K562 (cell line): ENCODE results near the gene CERS3. TPM values are rescaled to one million over a fixed set of nuclear protein-coding genes. Genes with fewer than 3 reads are reported as not detected.

ENCODE experiments used
- ATAC-seq: fragments of 200-7000 bp; cut with Tn5 transposase; 3 replicates; pipeline ENCODE4 v1.9.1; 2020; ENCODE audit warnings: moderate library complexity
- BruUV-seq: library from RNA; stranded (reverse); fragments of 400-500 nt; replicated peaks from 2 replicates; lab custom pipeline; 2021; lab: Mats Ljungman, UMichigan
- CTCF ChIA-PET: fragments of 300-600 bp; formaldehyde crosslinking; extraction: SDS; loops from one replicate; lab custom pipeline; 2021; ENCODE audit warnings: low intra/inter-chr PET ratio; lab: Yijun Ruan, JAX
- POLR2A ChIA-PET: fragments of 300-600, 350-650 bp; sonication (Branson Sonifier 250); formaldehyde crosslinking; extraction: SDS; loops from one replicate; lab custom pipeline; 2021; ENCODE audit warnings: antibody characterized with exemption, inconsistent platforms; lab: Yijun Ruan, JAX
- DNase-seq, 4 experiments: peaks; one replicate each; pipeline versions ENCODE4 v3.0.0 to v3.0.0-alpha.2; 2011 to 2018; ENCODE audit warnings: low spot score in 3 of 4, mixed read lengths in 3 of 4; ENCODE audit errors: extremely low read depth in 1 of 4
- FAIRE-seq: peaks from 2 replicates; lab custom pipeline; 2011; peaks lifted over from hg19 to GRCh38; lab: Jason Lieb, UNC
- H2AFZ ChIP-seq: 2 replicates; pipeline ENCODE4 v1.6.0; 2011; ENCODE audit warnings: low read depth, low read length, control low read depth, inconsistent platforms
- H3K27ac ChIP-seq: fragments of 200-600 bp; 3 replicates; pipeline ENCODE4 v1.8.0; 2011; ENCODE audit warnings: low read depth, mild to moderate bottlenecking, control low read depth, inconsistent platforms, low read length, moderate library complexity, mixed read lengths; ENCODE audit errors: extremely low read depth
- H3K27me3 ChIP-seq, 2 experiments: fragments of 300-600 bp in 1 of 2; 2 replicates in 1 of 2; 3 replicates in 1 of 2; pipeline versions ENCODE4 v1.6.0 to v1.8.0; 2011; ENCODE audit warnings: inconsistent platforms in 2 of 2, low read length in 2 of 2, mild to moderate bottlenecking in 1 of 2, mixed read lengths in 1 of 2, moderate library complexity in 1 of 2; ENCODE audit not compliant: control insufficient read depth in 2 of 2, insufficient read depth in 2 of 2
- H3K36me3 ChIP-seq: fragments of 300-600 bp; 3 replicates; pipeline ENCODE4 v1.8.0; 2011; ENCODE audit warnings: mild to moderate bottlenecking, low read length, inconsistent platforms; ENCODE audit not compliant: control insufficient read depth, insufficient read depth
- H3K4me1 ChIP-seq, 2 experiments: fragments of 200-600 bp in 1 of 2; replicated peaks in 1 of 2; 2 replicates in 1 of 2; 3 replicates in 1 of 2; pipeline versions ENCODE4 v1.5.1 to v1.8.0; 2011; ENCODE audit warnings: inconsistent platforms in 2 of 2, low read length in 2 of 2, mild to moderate bottlenecking in 1 of 2, mixed read lengths in 1 of 2, moderate library complexity in 1 of 2; ENCODE audit not compliant: control insufficient read depth in 2 of 2, insufficient read depth in 2 of 2
- H3K4me2 ChIP-seq: 2 replicates; pipeline ENCODE4 v1.6.1; 2011; ENCODE audit warnings: low read length, control low read depth, inconsistent platforms, mixed read lengths; ENCODE audit not compliant: insufficient read depth
- H3K4me3 ChIP-seq: fragments of 200-600 bp; sonication (generic), shearing (Covaris generic); 2 replicates; pipeline ENCODE4 v1.5.1; 2016; ENCODE audit warnings: control low read depth, inconsistent platforms
- H3K79me2 ChIP-seq: fragments of 200-600 bp; 3 replicates; pipeline ENCODE4 v1.8.0; 2011; ENCODE audit warnings: low read length, inconsistent platforms; ENCODE audit not compliant: control insufficient read depth, insufficient read depth
- H3K9ac ChIP-seq, 2 experiments: 2 replicates each; pipeline versions ENCODE4 v1.6.0 to v1.6.1; 2011; ENCODE audit warnings: low read depth in 2 of 2, low read length in 2 of 2, control low read depth in 1 of 2, inconsistent platforms in 1 of 2, mild to moderate bottlenecking in 1 of 2, mixed read lengths in 1 of 2; ENCODE audit not compliant: insufficient read depth in 1 of 2
- H3K9me1 ChIP-seq: one replicate; pipeline ENCODE4 v1.6.0; 2011; ENCODE audit warnings: inconsistent platforms, mild to moderate bottlenecking, low read length, moderate library complexity; ENCODE audit not compliant: control insufficient read depth, insufficient read depth
- H3K9me3 ChIP-seq: replicated peaks from 2 replicates; pipeline ENCODE4 v1.5.1; 2011; ENCODE audit warnings: low read depth, low read length, inconsistent platforms; ENCODE audit not compliant: control insufficient read depth, insufficient read depth
- H4K20me1 ChIP-seq: replicated peaks from 2 replicates; pipeline ENCODE4 v1.6.1; 2011; ENCODE audit warnings: low read length, inconsistent platforms, mixed read lengths; ENCODE audit not compliant: control insufficient read depth, insufficient read depth
- MAFG ChIP-seq: fragments of 450-650 bp; conservative IDR thresholded peaks from 2 replicates; pipeline ENCODE4 v1.6.1; 2016; ENCODE audit warnings: missing genetic modification characterization, missing compliant biosample characterization
- WGBS: fragments of 100-300 bp; shearing (Covaris generic); methylation state at CpG from one replicate; pipeline ENCODE4 v1.1.6; 2016; ENCODE audit warnings: low coverage, mixed read lengths; ENCODE audit not compliant: insufficient coverage; ENCODE audit errors: missing lambda C conversion rate; 5-methylcytosine and 5-hydroxymethylcytosine counted together
- in situ Hi-C: fragments of 300-500 bp; cut with MboI; formaldehyde crosslinking; loops from 4 replicates; pipeline ENCODE4 v1.15.0; 2018; ENCODE audit warnings: inconsistent platforms, mixed read lengths
- intact Hi-C: fragments of 100-400 bp; cut with micrococcal nuclease; formaldehyde crosslinking; loops from 2 replicates; pipeline ENCODE4 v1.14.2; 2022
- polyA plus RNA-seq, 8 experiments: library from polyadenylated mRNA; depleted of rRNA in 4 of 8; stranded (reverse) in 5 of 8; unstranded in 3 of 8; fragments of >200 nt; fragmentation: Nextera tagmentation in 2 of 8; fragmentation: Illumina TruSeq in 1 of 8; extraction: Ambion mirVana in 2 of 8; extraction: Trizol in 1 of 8; gene quantifications; 2 replicates each; pipeline versions ENCODE4 v1.2.1 to v1.2.3, GENCODE V29; 2011 to 2014; ENCODE audit warnings: inconsistent platforms in 1 of 8, missing spikeins in 1 of 8
- total RNA-seq, 7 experiments: library from RNA; depleted of rRNA in 6 of 7; stranded (reverse); fragments of >200 nt in 6 of 7; fragmentation: Illumina TruSeq in 2 of 7; extraction: Trizol in 2 of 7; gene quantifications; 2 replicates each; pipeline versions ENCODE4 v1.2.1 to v1.2.3, GENCODE V29; 2011 to 2021; ENCODE audit warnings: low replicate concordance in 1 of 7
- TF ChIP-seq, protein P1 (sequence below), 2 experiments: fragments of 450-650 bp; formaldehyde crosslinking in 1 of 2; IDR thresholded peaks; 2 replicates each; pipeline versions ENCODE4 v1.4.0 to v1.6.1; 2014 to 2020; ENCODE audit warnings: mild to moderate bottlenecking in 2 of 2, borderline replicate concordance in 1 of 2, low read depth in 1 of 2
- TF ChIP-seq, protein P2 (sequence below), 3 experiments: IDR thresholded peaks in 2 of 3; conservative IDR thresholded peaks in 1 of 3; 2 replicates each; pipeline ENCODE4 v1.5.1; 2011 to 2012; ENCODE audit warnings: low read length in 3 of 3, mild to moderate bottlenecking in 3 of 3, control low read depth in 2 of 3, improper control_type of control experiment in 1 of 3, inconsistent platforms in 1 of 3, low read depth in 1 of 3, mixed read lengths in 1 of 3, moderate library complexity in 1 of 3; ENCODE audit not compliant: insufficient read depth in 2 of 3

CERS3 gene
- total and polyA plus RNA-seq, 9 of the 15 experiments (the other 6 are each of a cell fraction or from before 2014, with no cell fraction given): not detected

DNA sequence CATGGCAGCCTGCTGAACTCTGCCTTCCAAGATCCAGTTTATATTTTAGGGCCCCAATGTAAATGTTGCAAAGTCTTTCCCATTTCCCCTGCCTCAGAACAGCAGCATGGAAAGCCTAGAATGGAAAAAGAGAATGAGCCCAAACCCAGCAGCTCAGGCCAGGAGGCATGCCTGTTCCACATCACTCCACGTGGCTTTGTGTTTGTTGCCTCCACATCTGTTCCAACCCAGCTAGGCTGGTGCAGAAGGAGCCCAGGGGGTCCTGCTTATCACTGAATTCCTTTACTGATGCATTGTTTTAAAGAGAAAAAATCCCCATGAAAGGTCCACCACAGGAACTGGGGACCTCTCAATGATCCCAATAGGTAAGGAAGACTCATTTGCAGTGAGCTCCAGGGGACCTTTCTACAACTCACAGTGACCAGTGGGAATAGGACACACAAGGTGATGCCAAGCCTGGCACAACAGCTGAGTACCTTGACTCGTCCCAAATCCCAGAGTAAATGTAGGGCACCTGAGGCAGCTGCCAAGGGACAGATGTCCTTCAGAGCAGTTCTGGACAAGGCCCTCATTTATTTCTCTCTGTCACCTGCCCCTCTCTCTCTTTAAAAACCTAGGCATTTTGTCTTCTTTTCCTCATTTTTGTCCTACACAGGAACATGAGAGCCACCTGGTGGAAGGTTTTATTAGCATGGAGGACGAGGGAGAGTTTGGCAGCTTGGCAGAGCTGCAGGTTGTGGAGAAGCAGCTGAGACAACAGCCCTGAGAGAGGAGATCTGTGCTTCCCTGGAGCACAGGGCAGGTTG, 145.2 kb downstream of the CERS3 start:
- ATAC-seq (no peak), DNase-seq (peak in 1 of 4 experiments; percentile 4), FAIRE-seq (no peak)
- Histone ChIP-seq H3K79me2 (no peaks in the 10 kb centered on the region), H3K4me2 (no peak overlapping the region), H3K9me3 (no peaks in the 10 kb centered on the region; the same call in 1 of the 2 replicates), H3K9me1 (no peaks in the 10 kb centered on the region), H3K36me3 (no peaks in the 10 kb centered on the region), H3K9ac (no peak overlapping the region), H3K4me3 (no peak overlapping the region), H3K27me3 (no peaks in the 10 kb centered on the region), H3K27ac (no peak overlapping the region), H2AFZ (no peak overlapping the region), H4K20me1 (no peaks in the 10 kb centered on the region), H3K4me1 (no peaks in the 10 kb centered on the region)
- in situ Hi-C loops: no loop called here
- intact Hi-C loops: no loop called here
- POLR2A ChIA-PET: no interaction called here
- no TSS peak for BruUV-seq
- TF ChIP-seq, protein P1, sequence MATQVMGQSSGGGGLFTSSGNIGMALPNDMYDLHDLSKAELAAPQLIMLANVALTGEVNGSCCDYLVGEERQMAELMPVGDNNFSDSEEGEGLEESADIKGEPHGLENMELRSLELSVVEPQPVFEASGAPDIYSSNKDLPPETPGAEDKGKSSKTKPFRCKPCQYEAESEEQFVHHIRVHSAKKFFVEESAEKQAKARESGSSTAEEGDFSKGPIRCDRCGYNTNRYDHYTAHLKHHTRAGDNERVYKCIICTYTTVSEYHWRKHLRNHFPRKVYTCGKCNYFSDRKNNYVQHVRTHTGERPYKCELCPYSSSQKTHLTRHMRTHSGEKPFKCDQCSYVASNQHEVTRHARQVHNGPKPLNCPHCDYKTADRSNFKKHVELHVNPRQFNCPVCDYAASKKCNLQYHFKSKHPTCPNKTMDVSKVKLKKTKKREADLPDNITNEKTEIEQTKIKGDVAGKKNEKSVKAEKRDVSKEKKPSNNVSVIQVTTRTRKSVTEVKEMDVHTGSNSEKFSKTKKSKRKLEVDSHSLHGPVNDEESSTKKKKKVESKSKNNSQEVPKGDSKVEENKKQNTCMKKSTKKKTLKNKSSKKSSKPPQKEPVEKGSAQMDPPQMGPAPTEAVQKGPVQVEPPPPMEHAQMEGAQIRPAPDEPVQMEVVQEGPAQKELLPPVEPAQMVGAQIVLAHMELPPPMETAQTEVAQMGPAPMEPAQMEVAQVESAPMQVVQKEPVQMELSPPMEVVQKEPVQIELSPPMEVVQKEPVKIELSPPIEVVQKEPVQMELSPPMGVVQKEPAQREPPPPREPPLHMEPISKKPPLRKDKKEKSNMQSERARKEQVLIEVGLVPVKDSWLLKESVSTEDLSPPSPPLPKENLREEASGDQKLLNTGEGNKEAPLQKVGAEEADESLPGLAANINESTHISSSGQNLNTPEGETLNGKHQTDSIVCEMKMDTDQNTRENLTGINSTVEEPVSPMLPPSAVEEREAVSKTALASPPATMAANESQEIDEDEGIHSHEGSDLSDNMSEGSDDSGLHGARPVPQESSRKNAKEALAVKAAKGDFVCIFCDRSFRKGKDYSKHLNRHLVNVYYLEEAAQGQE (IDR thresholded peaks at IDR 0.05; ENCODE audit: borderline replicate concordance): peak; percentile 9; the same call in 1 of the 2 replicates
- TF ChIP-seq, protein P1 (CRISPR knock-in tag; IDR thresholded peaks at IDR 0.05; ENCODE audit: low read depth): no peak
- TF ChIP-seq, protein P2, sequence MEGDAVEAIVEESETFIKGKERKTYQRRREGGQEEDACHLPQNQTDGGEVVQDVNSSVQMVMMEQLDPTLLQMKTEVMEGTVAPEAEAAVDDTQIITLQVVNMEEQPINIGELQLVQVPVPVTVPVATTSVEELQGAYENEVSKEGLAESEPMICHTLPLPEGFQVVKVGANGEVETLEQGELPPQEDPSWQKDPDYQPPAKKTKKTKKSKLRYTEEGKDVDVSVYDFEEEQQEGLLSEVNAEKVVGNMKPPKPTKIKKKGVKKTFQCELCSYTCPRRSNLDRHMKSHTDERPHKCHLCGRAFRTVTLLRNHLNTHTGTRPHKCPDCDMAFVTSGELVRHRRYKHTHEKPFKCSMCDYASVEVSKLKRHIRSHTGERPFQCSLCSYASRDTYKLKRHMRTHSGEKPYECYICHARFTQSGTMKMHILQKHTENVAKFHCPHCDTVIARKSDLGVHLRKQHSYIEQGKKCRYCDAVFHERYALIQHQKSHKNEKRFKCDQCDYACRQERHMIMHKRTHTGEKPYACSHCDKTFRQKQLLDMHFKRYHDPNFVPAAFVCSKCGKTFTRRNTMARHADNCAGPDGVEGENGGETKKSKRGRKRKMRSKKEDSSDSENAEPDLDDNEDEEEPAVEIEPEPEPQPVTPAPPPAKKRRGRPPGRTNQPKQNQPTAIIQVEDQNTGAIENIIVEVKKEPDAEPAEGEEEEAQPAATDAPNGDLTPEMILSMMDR (IDR thresholded peaks at IDR 0.05 in 2 of 3, conservative IDR thresholded peaks at IDR 0.05 in 1 of 3; ENCODE audit: insufficient read depth in 2 of 3, low read depth in 1 of 3, low read length in 3 of 3): peak in 2 of 3 experiments; percentile 35 to 41; a peak in 2 of 6 replicates
- TF ChIP-seq MAFG (tag): no peak
- WGBS: 0% methylated on average over 2 of the region's 3 CpGs
- CTCF ChIA-PET: interaction anchor here (0.7 kb wide), 1 partner anchor 1111 kb away, joined by 3 read pairs; no protein-coding TSS in a partner anchor
